Measurements from ENCODE around the gene FBRS.
"Not testable (repeated sequence)": the region's sequence is repeated elsewhere in the genome, so short reads cannot be mapped to it uniquely, and the experiment has no call there.

Gene FBRS

GRCh38 chr16:30700491-30700890, 42.3 kb downstream of the FBRS start:
- H3K27ac ChIP-seq (ENCODE audit: low read depth, low read length) = no peak overlapping the region
- peaks cover 8% of the 10 kb centered on the region for H3K4me1 ChIP-seq (ENCODE audit: control insufficient read depth, insufficient read depth, low read length)
- peaks cover 54% of the 10 kb centered on the region for H3K36me3 ChIP-seq (ENCODE audit: control insufficient read depth, insufficient read depth, low read length)
- no peak overlapping the region for H3K9ac ChIP-seq (ENCODE audit: low read length)
- H3K9me3 ChIP-seq (ENCODE audit: control insufficient read depth, insufficient read depth, low read depth, low read length) = no peaks in the 10 kb centered on the region
- H3K4me3 ChIP-seq (ENCODE audit: low read depth, low read length) = no peak overlapping the region; the same call in 1 of the 2 replicates
- peaks cover 21% of the 10 kb centered on the region for H3K27me3 ChIP-seq (ENCODE audit: control insufficient read depth, insufficient read depth, low read length)

GRCh38 chr16:30700971-30701370, 42.7 kb downstream of the FBRS start:
- H3K36me3 ChIP-seq (ENCODE audit: control insufficient read depth, insufficient read depth, low read length) = peaks cover 59% of the 10 kb centered on the region
- no peak overlapping the region for H3K9ac ChIP-seq (ENCODE audit: low read length)
- H3K9me3 ChIP-seq (ENCODE audit: control insufficient read depth, insufficient read depth, low read depth, low read length) = no peaks in the 10 kb centered on the region
- H3K4me1 ChIP-seq (ENCODE audit: control insufficient read depth, insufficient read depth, low read length) = peaks cover 8% of the 10 kb centered on the region
- peaks cover 16% of the 10 kb centered on the region for H3K27me3 ChIP-seq (ENCODE audit: control insufficient read depth, insufficient read depth, low read length)
- no peak overlapping the region for H3K27ac ChIP-seq (ENCODE audit: low read depth, low read length)
- H3K4me3 ChIP-seq (ENCODE audit: low read depth, low read length) = no peak overlapping the region

DNA sequence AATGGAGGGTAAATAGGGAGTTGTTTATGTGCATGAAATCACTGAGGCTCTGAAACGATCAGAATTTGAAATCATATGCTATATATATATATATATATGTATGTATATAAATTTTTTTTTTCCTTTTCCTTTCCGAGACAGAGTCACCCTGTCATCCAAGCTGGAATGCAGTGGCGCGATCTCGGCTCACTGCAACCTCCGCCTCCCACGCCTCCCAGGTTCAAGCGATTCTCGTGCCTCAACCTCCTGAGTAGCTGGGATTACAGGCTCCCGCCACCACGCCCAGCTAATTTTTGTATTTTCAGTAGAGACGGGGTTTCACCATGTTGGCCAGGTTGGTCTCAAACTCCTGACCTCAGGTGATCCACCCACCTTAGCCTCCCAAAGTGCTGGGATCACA, 44.8 kb downstream of the FBRS start:
- H3K4me3 ChIP-seq (ENCODE audit: low read depth, low read length); H3K27ac ChIP-seq (ENCODE audit: low read depth, low read length); H3K4me1 ChIP-seq (ENCODE audit: control insufficient read depth, insufficient read depth, low read length); H3K9me3 ChIP-seq (ENCODE audit: control insufficient read depth, insufficient read depth, low read depth, low read length); H3K27me3 ChIP-seq (ENCODE audit: control insufficient read depth, insufficient read depth, low read length); H3K9ac ChIP-seq (ENCODE audit: low read length): not testable (repeated sequence)
- H3K36me3 ChIP-seq (ENCODE audit: control insufficient read depth, insufficient read depth, low read length) = peaks cover 80% of the 10 kb centered on the region

- Histone ChIP-seq H3K4me1 (ENCODE audit: control insufficient read depth, insufficient read depth, low read length) (peaks cover 5% of the 10 kb centered on the region), H3K27me3 (ENCODE audit: control insufficient read depth, insufficient read depth, low read length) (no peaks in the 10 kb centered on the region), H3K9ac (ENCODE audit: low read length) (no peak overlapping the region), H3K36me3 (ENCODE audit: control insufficient read depth, insufficient read depth, low read length) (peaks cover 89% of the 10 kb centered on the region), H3K9me3 (ENCODE audit: control insufficient read depth, insufficient read depth, low read depth, low read length) (no peaks in the 10 kb centered on the region), H3K27ac (ENCODE audit: low read depth, low read length) (no peak overlapping the region), H3K4me3 (ENCODE audit: low read depth, low read length) (no peak overlapping the region)
These were observed 45.7 kb downstream of the FBRS start for GRCh38 chr16:30703971-30704370.

GRCh38 chr16:30706046-30706445, 47.8 kb downstream of the FBRS start:
- Histone ChIP-seq H3K9me3 (ENCODE audit: control insufficient read depth, insufficient read depth, low read depth, low read length) (no peaks in the 10 kb centered on the region), H3K27me3 (ENCODE audit: control insufficient read depth, insufficient read depth, low read length) (no peaks in the 10 kb centered on the region), H3K4me1 (ENCODE audit: control insufficient read depth, insufficient read depth, low read length) (no peaks in the 10 kb centered on the region), H3K9ac (ENCODE audit: low read length) (no peak overlapping the region), H3K4me3 (ENCODE audit: low read depth, low read length) (no peak overlapping the region), H3K27ac (ENCODE audit: low read depth, low read length) (no peak overlapping the region), H3K36me3 (ENCODE audit: control insufficient read depth, insufficient read depth, low read length) (peaks cover 95% of the 10 kb centered on the region)

DNA sequence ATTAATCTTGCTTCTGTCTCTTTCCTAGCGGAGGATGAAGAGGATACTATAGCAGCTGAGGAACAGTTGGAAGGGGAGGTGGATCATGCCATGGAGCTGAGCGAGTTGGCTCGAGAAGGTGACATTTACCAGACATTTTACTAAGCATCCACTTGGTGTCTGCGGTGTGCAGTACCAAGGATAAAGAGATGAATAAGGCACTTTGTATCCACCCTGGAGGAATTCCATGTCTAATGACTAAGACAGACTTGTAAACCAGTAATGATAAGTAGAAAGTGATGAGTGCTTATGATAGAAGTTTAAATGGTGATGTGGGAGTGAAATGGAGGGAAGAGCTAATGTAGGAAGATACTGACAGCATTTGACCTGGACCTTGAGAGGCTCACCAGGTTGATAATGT, 52.7 kb downstream of the FBRS start:
- Histone ChIP-seq H3K4me3 (ENCODE audit: low read depth, low read length) (no peak overlapping the region), H3K27me3 (ENCODE audit: control insufficient read depth, insufficient read depth, low read length) (no peaks in the 10 kb centered on the region), H3K36me3 (ENCODE audit: control insufficient read depth, insufficient read depth, low read length) (peaks cover 95% of the 10 kb centered on the region), H3K4me1 (ENCODE audit: control insufficient read depth, insufficient read depth, low read length) (no peaks in the 10 kb centered on the region), H3K27ac (ENCODE audit: low read depth, low read length) (no peak overlapping the region), H3K9me3 (ENCODE audit: control insufficient read depth, insufficient read depth, low read depth, low read length) (no peaks in the 10 kb centered on the region), H3K9ac (ENCODE audit: low read length) (no peak overlapping the region)

GRCh38 chr16:30711712-30712111, 53.5 kb downstream of the FBRS start:
- no peaks in the 10 kb centered on the region for H3K9me3 ChIP-seq (ENCODE audit: control insufficient read depth, insufficient read depth, low read depth, low read length)
- no peak overlapping the region for H3K27ac ChIP-seq (ENCODE audit: low read depth, low read length)
- no peak overlapping the region for H3K4me3 ChIP-seq (ENCODE audit: low read depth, low read length)
- no peak overlapping the region for H3K9ac ChIP-seq (ENCODE audit: low read length)
- H3K4me1 ChIP-seq (ENCODE audit: control insufficient read depth, insufficient read depth, low read length) = no peaks in the 10 kb centered on the region
- H3K36me3 ChIP-seq (ENCODE audit: control insufficient read depth, insufficient read depth, low read length) = peaks cover 95% of the 10 kb centered on the region
- H3K27me3 ChIP-seq (ENCODE audit: control insufficient read depth, insufficient read depth, low read length) = no peaks in the 10 kb centered on the region

DNA sequence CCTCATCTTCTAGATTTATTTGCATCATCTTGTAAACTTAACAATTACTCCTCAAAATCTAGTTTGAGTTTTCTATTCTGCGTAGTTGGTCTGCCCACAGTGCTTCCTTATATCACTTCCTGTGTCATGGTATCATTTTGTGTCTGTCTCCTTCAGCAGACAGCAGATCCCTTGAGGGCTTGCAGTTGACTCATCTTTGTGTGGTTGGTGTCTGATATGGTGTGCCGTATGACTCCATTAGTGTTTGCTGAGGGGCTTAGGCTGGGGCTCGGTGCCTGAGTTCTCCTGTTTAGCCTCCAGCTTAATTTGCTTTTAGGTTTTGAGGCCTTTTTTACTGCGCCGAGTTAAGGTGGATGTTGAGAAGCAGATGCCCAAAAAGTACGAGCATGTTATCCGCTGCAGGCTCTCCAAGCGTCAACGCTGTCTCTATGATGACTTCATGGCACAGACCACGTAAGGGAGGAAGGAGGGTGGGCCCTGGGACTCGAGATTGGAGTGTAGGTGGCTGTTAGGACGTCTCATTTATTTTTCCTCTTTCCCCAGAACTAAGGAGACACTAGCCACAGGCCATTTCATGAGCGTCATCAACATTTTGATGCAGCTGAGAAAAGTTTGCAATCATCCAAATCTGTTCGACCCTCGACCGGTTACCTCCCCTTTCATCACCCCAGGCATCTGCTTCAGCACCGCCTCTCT, 57.7 kb downstream of the FBRS start:
- Histone ChIP-seq H3K4me1 (ENCODE audit: control insufficient read depth, insufficient read depth, low read length) (no peaks in the 10 kb centered on the region), H3K36me3 (ENCODE audit: control insufficient read depth, insufficient read depth, low read length) (peaks cover 89% of the 10 kb centered on the region), H3K27me3 (ENCODE audit: control insufficient read depth, insufficient read depth, low read length) (no peaks in the 10 kb centered on the region), H3K4me3 (ENCODE audit: low read depth, low read length) (no peak overlapping the region), H3K9me3 (ENCODE audit: control insufficient read depth, insufficient read depth, low read depth, low read length) (no peaks in the 10 kb centered on the region), H3K27ac (ENCODE audit: low read depth, low read length) (no peak overlapping the region), H3K9ac (ENCODE audit: low read length) (no peak overlapping the region)

DNA sequence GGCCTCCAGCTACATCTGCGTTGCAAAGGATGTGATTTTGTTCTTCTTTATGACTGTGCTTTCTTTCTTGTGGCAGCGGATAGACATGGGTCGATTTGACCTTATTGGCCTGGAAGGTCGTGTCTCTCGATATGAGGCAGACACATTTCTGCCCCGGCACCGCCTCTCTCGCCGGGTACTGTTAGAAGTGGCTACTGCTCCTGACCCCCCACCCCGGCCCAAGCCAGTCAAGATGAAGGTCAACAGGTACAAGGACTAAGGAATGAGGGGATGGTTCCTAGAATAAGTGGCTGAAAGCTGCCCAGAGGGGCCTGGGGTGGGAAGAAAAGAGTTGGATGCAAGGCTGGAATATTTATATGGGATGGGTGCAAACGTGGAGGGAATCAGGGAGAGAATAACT, 61.9 kb downstream of the FBRS start:
- H3K36me3 ChIP-seq (ENCODE audit: control insufficient read depth, insufficient read depth, low read length) = peaks cover 93% of the 10 kb centered on the region
- no peak overlapping the region for H3K4me3 ChIP-seq (ENCODE audit: low read depth, low read length)
- H3K4me1 ChIP-seq (ENCODE audit: control insufficient read depth, insufficient read depth, low read length) = no peaks in the 10 kb centered on the region
- H3K27ac ChIP-seq (ENCODE audit: low read depth, low read length) = no peak overlapping the region
- H3K9ac ChIP-seq (ENCODE audit: low read length) = no peak overlapping the region
- no peaks in the 10 kb centered on the region for H3K9me3 ChIP-seq (ENCODE audit: control insufficient read depth, insufficient read depth, low read depth, low read length)
- H3K27me3 ChIP-seq (ENCODE audit: control insufficient read depth, insufficient read depth, low read length) = no peaks in the 10 kb centered on the region

All from HUES6 (cell line).